H9 (cell line): ENCODE results near the gene NTRK3. TPM values are rescaled to one million over a fixed set of nuclear protein-coding genes. Genes with fewer than 3 reads are reported as not detected.

Experiments
- DNase-seq: peaks from one replicate; pipeline ENCODE4 v3.0.0-alpha.2; 2017
- H2AFZ ChIP-seq: one replicate; pipeline ENCODE4 v1.6.1; 2013; ENCODE audit warnings: mild to moderate bottlenecking, low read length, control low read depth, moderate library complexity
- H2AK5ac ChIP-seq: 2 replicates; pipeline ENCODE4 v1.6.1; 2013; ENCODE audit warnings: low read length, control low read depth, mixed read lengths; ENCODE audit not compliant: insufficient read length
- H2BK120ac ChIP-seq: one replicate; pipeline ENCODE4 v1.6.1; 2013; ENCODE audit warnings: low read depth, mild to moderate bottlenecking, low read length, control low read depth, inconsistent platforms; ENCODE audit not compliant: poor library complexity, severe bottlenecking
- H2BK12ac ChIP-seq: 2 replicates; pipeline ENCODE4 v1.6.1; 2013; ENCODE audit warnings: low read length, control low read depth, mixed read lengths, low read depth; ENCODE audit not compliant: insufficient read length
- H2BK15ac ChIP-seq: 2 replicates; pipeline ENCODE4 v1.6.1; 2013; ENCODE audit warnings: low read depth, low read length, control low read depth
- H2BK20ac ChIP-seq: one replicate; pipeline ENCODE4 v1.6.1; 2013; ENCODE audit warnings: low read depth, mild to moderate bottlenecking, low read length, control low read depth, inconsistent platforms; ENCODE audit not compliant: poor library complexity, severe bottlenecking
- H2BK5ac ChIP-seq: 2 replicates; pipeline ENCODE4 v1.6.1; 2013; ENCODE audit warnings: low read length, control low read depth, mixed read lengths; ENCODE audit not compliant: insufficient read length
- H3K14ac ChIP-seq: 2 replicates; pipeline ENCODE4 v1.6.1; 2013; ENCODE audit warnings: low read length, control low read depth; ENCODE audit not compliant: insufficient read depth
- H3K18ac ChIP-seq: 2 replicates; pipeline ENCODE4 v1.6.1; 2013; ENCODE audit warnings: low read depth, mild to moderate bottlenecking, mixed read lengths, low read length, control low read depth; ENCODE audit not compliant: insufficient read length
- H3K23ac ChIP-seq: 2 replicates; pipeline ENCODE4 v1.6.1; 2013; ENCODE audit warnings: low read length, control low read depth, mixed read lengths, low read depth; ENCODE audit not compliant: insufficient read length
- H3K23me2 ChIP-seq: 2 replicates; pipeline ENCODE4 v1.6.1; 2013; ENCODE audit warnings: low read depth, mild to moderate bottlenecking, mixed read lengths, low read length, control low read depth; ENCODE audit not compliant: insufficient read length, poor library complexity, severe bottlenecking
- H3K27ac ChIP-seq: 2 replicates; pipeline ENCODE4 v1.5.1; 2013; ENCODE audit warnings: low read length, control low read depth, mixed read lengths, low read depth; ENCODE audit not compliant: insufficient read length
- H3K27me3 ChIP-seq: 2 replicates; pipeline ENCODE4 v1.6.1; 2013; ENCODE audit warnings: low read length, control low read depth, inconsistent platforms; ENCODE audit not compliant: insufficient read depth
- H3K4ac ChIP-seq: 2 replicates; pipeline ENCODE4 v1.6.1; 2013; ENCODE audit warnings: low read depth, mild to moderate bottlenecking, control low read depth, inconsistent platforms, low read length, moderate library complexity
- H3K4me1 ChIP-seq: 2 replicates; pipeline ENCODE4 v1.6.1; 2013; ENCODE audit warnings: low read length, control low read depth, inconsistent platforms; ENCODE audit not compliant: insufficient read depth
- H3K4me2 ChIP-seq: 2 replicates; pipeline ENCODE4 v1.6.1; 2013; ENCODE audit warnings: low read length, control low read depth, mixed read lengths; ENCODE audit not compliant: insufficient read length, insufficient read depth
- H3K56ac ChIP-seq: 2 replicates; pipeline ENCODE4 v1.6.1; 2013; ENCODE audit warnings: low read depth, mild to moderate bottlenecking, mixed read lengths, low read length, control low read depth; ENCODE audit not compliant: insufficient read length
- H3K79me1 ChIP-seq: 2 replicates; pipeline ENCODE4 v1.6.1; 2013; ENCODE audit warnings: low read depth, mild to moderate bottlenecking, moderate library complexity, low read length, control low read depth, inconsistent platforms; ENCODE audit not compliant: insufficient read depth, poor library complexity, severe bottlenecking
- H3K79me2 ChIP-seq: 2 replicates; pipeline ENCODE4 v1.6.1; 2013; ENCODE audit warnings: low read length, control low read depth, inconsistent platforms; ENCODE audit not compliant: insufficient read depth
- H3K9ac ChIP-seq: 2 replicates; pipeline ENCODE4 v1.6.1; 2013; ENCODE audit warnings: low read length, control low read depth, mixed read lengths; ENCODE audit not compliant: insufficient read length; ENCODE audit errors: extremely low read depth
- H3K9me3 ChIP-seq: one replicate; pipeline ENCODE4 v1.6.1; 2013; ENCODE audit warnings: low read depth, low read length, inconsistent platforms; ENCODE audit not compliant: control insufficient read depth
- H3T11ph ChIP-seq: one replicate; pipeline ENCODE4 v1.6.1; 2013; ENCODE audit warnings: mild to moderate bottlenecking, low read length, control low read depth, inconsistent platforms
- H4K20me1 ChIP-seq: one replicate; pipeline ENCODE4 v1.6.1; 2013; ENCODE audit not compliant: control insufficient read depth, insufficient read length, insufficient read depth
- H4K5ac ChIP-seq: 2 replicates; pipeline ENCODE4 v1.6.1; 2013; ENCODE audit warnings: low read depth, mild to moderate bottlenecking, mixed read lengths, low read length, control low read depth; ENCODE audit not compliant: insufficient read length
- H4K8ac ChIP-seq: replicated peaks from 2 replicates; pipeline ENCODE4 v1.6.1; 2013; ENCODE audit warnings: low read length, control low read depth, mixed read lengths, low read depth; ENCODE audit not compliant: insufficient read length
- H4K91ac ChIP-seq: 2 replicates; pipeline ENCODE4 v1.6.1; 2013; ENCODE audit warnings: low read depth, mild to moderate bottlenecking, moderate library complexity, mixed read lengths, low read length, control low read depth; ENCODE audit not compliant: insufficient read length
- H3K27ac Mint-ChIP-seq, 3 experiments: 2 replicates in 2 of 3; 3 replicates in 1 of 3; pipeline ENCODE4 v1.8.0; 2020 to 2021; ENCODE audit warnings: mixed read lengths in 3 of 3, mild to moderate bottlenecking in 1 of 3, moderate library complexity in 1 of 3
- H3K27me3 Mint-ChIP-seq: 2 replicates; pipeline ENCODE4 v1.8.0; 2021; ENCODE audit warnings: low read depth, mild to moderate bottlenecking, moderate library complexity, mixed read lengths
- H3K36me3 Mint-ChIP-seq, 3 experiments: 2 replicates in 2 of 3; 3 replicates in 1 of 3; pipeline ENCODE4 v1.8.0; 2020 to 2021; ENCODE audit warnings: low read depth in 3 of 3, mixed read lengths in 3 of 3; ENCODE audit not compliant: insufficient read depth in 1 of 3
- H3K4me1 Mint-ChIP-seq, 2 experiments: 2 replicates each; pipeline ENCODE4 v1.8.0; 2020; ENCODE audit warnings: mixed read lengths in 2 of 2
- H3K4me3 Mint-ChIP-seq, 2 experiments: 2 replicates in 1 of 2; 3 replicates in 1 of 2; pipeline ENCODE4 v1.8.0; 2020 to 2021; ENCODE audit warnings: mild to moderate bottlenecking in 2 of 2, mixed read lengths in 2 of 2, moderate library complexity in 1 of 2
- H3K9me3 Mint-ChIP-seq, 2 experiments: 2 replicates in 1 of 2; 3 replicates in 1 of 2; pipeline ENCODE4 v1.8.0; 2020; ENCODE audit warnings: mild to moderate bottlenecking in 2 of 2, mixed read lengths in 2 of 2, moderate library complexity in 1 of 2
- WGBS: extraction: QIAGEN DNeasy Blood & Tissue Kit; methylation state at CpG from one replicate; pipeline ENCODE4 v1.1.7; 2013; ENCODE audit warnings: missing lambda C conversion rate, low lambda C conversion rate, mixed read lengths; ENCODE audit not compliant: insufficient read length; ENCODE audit errors: extremely low coverage; 5-methylcytosine and 5-hydroxymethylcytosine counted together
- total RNA-seq: library from RNA; stranded (reverse); gene quantifications from 2 replicates; pipeline ENCODE4 v1.2.1, GENCODE V29; 2021
- TF ChIP-seq, protein P1 (sequence below): fragments of 200-600 bp; sonication (generic); conservative IDR thresholded peaks from 3 replicates; pipeline ENCODE4 v1.8.0; 2021; ENCODE audit warnings: antibody characterized with exemption, mild to moderate bottlenecking

Gene NTRK3
- total RNA-seq, 1 experiment from 2014 or later: 2.5 TPM

DNA sequence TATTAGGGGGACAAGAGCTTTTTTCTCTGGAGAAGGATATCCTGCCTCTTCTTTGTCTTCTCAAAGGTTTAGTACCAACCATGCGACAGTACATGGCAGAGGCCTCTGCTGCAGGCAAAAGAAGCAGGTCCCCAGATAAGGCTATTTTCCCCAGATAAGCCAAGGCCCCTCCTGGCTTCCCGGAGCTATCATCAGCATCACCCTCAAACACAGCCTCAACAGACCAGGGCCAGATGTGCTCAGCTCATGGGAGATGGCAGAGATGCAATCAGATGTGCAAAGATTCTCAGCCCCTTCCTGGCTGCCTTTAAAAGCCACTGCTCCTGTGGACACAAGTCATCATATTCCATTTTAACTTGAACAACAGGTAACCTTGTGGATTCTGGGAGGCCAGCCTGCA, 49.0 kb downstream of the NTRK3 start:
- Histone ChIP-seq H3K9me3 (no peaks in the 10 kb centered on the region), H4K20me1 (no peaks in the 10 kb centered on the region), H3K79me1 (no peaks in the 10 kb centered on the region), H3K23ac (no peak overlapping the region), H3K56ac (no peak overlapping the region), H3K79me2 (no peaks in the 10 kb centered on the region), H4K8ac (no peak overlapping the region), H3K4me2 (no peak overlapping the region), H2BK5ac (no peak overlapping the region), H4K91ac (no peak overlapping the region), H2BK12ac (no peak overlapping the region), H2BK15ac (no peak overlapping the region), H2BK120ac (no peak overlapping the region), H3K27me3 (no peaks in the 10 kb centered on the region), H3K14ac (no peak overlapping the region), H3K27ac (no peak overlapping the region), H3T11ph (no peak overlapping the region), H4K5ac (no peak overlapping the region), H2BK20ac (no peak overlapping the region), H3K23me2 (no peaks in the 10 kb centered on the region), H3K18ac (no peak overlapping the region), H3K4ac (no peak overlapping the region), H2AFZ (no peak overlapping the region), H3K9ac (no peak overlapping the region), H2AK5ac (no peak overlapping the region), H3K4me1 (peaks cover 3% of the 10 kb centered on the region; the same call in 1 of the 2 replicates)
- H3K4me1 Mint-ChIP-seq: peaks cover 9 to 11% of the 10 kb centered on the region in 2 experiments
- WGBS: no CpG with 5 or more reads among the region's 2 CpGs
- DNase-seq: no peak
- H3K27me3 Mint-ChIP-seq: peaks cover 6% of the 10 kb centered on the region
- no peak overlapping the region for H3K27ac Mint-ChIP-seq
- no peaks in the 10 kb centered on the region; a peak in 1 of 7 replicates for H3K36me3 Mint-ChIP-seq
- no peaks in the 10 kb centered on the region for H3K9me3 Mint-ChIP-seq
- TF ChIP-seq, protein P1, sequence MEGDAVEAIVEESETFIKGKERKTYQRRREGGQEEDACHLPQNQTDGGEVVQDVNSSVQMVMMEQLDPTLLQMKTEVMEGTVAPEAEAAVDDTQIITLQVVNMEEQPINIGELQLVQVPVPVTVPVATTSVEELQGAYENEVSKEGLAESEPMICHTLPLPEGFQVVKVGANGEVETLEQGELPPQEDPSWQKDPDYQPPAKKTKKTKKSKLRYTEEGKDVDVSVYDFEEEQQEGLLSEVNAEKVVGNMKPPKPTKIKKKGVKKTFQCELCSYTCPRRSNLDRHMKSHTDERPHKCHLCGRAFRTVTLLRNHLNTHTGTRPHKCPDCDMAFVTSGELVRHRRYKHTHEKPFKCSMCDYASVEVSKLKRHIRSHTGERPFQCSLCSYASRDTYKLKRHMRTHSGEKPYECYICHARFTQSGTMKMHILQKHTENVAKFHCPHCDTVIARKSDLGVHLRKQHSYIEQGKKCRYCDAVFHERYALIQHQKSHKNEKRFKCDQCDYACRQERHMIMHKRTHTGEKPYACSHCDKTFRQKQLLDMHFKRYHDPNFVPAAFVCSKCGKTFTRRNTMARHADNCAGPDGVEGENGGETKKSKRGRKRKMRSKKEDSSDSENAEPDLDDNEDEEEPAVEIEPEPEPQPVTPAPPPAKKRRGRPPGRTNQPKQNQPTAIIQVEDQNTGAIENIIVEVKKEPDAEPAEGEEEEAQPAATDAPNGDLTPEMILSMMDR: no peak
- no peak overlapping the region for H3K4me3 Mint-ChIP-seq
